ENCODE measurements around the gene TMEM121. TPM values are rescaled to one million over a fixed set of nuclear protein-coding genes. Genes with fewer than 3 reads are reported as not detected.

TMEM121 gene
- total and polyA plus RNA-seq, 2 of the 8 experiments (the other 6 are each of a cell fraction or from before 2014, with no cell fraction given): 1.9 TPM; not detected in 1

DNA sequence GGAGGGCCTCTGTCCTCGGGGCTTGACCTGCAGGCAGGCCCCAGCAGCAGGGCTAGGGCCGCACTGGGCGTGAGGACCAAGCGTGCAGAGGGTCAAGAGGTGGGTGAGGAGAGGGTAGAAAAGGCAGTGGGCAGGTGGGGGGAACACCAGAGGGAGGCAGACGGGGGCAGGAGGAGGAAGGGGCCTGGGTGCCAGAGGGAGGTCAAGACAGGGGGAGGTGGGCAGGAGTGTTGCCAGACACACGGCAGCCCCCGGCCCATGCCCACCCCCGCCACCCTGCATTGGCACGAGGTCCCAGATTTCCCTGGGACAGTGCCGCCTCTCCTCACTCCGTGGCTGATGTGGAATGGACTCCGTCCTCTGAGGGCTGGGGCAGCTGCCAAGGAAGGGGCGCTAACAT is 8.2 kb downstream of the TMEM121 start (continued):
- TF ChIP-seq, protein P1, sequence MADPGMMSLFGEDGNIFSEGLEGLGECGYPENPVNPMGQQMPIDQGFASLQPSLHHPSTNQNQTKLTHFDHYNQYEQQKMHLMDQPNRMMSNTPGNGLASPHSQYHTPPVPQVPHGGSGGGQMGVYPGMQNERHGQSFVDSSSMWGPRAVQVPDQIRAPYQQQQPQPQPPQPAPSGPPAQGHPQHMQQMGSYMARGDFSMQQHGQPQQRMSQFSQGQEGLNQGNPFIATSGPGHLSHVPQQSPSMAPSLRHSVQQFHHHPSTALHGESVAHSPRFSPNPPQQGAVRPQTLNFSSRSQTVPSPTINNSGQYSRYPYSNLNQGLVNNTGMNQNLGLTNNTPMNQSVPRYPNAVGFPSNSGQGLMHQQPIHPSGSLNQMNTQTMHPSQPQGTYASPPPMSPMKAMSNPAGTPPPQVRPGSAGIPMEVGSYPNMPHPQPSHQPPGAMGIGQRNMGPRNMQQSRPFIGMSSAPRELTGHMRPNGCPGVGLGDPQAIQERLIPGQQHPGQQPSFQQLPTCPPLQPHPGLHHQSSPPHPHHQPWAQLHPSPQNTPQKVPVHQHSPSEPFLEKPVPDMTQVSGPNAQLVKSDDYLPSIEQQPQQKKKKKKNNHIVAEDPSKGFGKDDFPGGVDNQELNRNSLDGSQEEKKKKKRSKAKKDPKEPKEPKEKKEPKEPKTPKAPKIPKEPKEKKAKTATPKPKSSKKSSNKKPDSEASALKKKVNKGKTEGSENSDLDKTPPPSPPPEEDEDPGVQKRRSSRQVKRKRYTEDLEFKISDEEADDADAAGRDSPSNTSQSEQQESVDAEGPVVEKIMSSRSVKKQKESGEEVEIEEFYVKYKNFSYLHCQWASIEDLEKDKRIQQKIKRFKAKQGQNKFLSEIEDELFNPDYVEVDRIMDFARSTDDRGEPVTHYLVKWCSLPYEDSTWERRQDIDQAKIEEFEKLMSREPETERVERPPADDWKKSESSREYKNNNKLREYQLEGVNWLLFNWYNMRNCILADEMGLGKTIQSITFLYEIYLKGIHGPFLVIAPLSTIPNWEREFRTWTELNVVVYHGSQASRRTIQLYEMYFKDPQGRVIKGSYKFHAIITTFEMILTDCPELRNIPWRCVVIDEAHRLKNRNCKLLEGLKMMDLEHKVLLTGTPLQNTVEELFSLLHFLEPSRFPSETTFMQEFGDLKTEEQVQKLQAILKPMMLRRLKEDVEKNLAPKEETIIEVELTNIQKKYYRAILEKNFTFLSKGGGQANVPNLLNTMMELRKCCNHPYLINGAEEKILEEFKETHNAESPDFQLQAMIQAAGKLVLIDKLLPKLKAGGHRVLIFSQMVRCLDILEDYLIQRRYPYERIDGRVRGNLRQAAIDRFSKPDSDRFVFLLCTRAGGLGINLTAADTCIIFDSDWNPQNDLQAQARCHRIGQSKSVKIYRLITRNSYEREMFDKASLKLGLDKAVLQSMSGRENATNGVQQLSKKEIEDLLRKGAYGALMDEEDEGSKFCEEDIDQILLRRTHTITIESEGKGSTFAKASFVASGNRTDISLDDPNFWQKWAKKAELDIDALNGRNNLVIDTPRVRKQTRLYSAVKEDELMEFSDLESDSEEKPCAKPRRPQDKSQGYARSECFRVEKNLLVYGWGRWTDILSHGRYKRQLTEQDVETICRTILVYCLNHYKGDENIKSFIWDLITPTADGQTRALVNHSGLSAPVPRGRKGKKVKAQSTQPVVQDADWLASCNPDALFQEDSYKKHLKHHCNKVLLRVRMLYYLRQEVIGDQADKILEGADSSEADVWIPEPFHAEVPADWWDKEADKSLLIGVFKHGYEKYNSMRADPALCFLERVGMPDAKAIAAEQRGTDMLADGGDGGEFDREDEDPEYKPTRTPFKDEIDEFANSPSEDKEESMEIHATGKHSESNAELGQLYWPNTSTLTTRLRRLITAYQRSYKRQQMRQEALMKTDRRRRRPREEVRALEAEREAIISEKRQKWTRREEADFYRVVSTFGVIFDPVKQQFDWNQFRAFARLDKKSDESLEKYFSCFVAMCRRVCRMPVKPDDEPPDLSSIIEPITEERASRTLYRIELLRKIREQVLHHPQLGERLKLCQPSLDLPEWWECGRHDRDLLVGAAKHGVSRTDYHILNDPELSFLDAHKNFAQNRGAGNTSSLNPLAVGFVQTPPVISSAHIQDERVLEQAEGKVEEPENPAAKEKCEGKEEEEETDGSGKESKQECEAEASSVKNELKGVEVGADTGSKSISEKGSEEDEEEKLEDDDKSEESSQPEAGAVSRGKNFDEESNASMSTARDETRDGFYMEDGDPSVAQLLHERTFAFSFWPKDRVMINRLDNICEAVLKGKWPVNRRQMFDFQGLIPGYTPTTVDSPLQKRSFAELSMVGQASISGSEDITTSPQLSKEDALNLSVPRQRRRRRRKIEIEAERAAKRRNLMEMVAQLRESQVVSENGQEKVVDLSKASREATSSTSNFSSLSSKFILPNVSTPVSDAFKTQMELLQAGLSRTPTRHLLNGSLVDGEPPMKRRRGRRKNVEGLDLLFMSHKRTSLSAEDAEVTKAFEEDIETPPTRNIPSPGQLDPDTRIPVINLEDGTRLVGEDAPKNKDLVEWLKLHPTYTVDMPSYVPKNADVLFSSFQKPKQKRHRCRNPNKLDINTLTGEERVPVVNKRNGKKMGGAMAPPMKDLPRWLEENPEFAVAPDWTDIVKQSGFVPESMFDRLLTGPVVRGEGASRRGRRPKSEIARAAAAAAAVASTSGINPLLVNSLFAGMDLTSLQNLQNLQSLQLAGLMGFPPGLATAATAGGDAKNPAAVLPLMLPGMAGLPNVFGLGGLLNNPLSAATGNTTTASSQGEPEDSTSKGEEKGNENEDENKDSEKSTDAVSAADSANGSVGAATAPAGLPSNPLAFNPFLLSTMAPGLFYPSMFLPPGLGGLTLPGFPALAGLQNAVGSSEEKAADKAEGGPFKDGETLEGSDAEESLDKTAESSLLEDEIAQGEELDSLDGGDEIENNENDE (IDR thresholded peaks at IDR 0.05; ENCODE audit: insufficient replicate concordance, low read length): no peak
- TF ChIP-seq KDM5A (IDR thresholded peaks at IDR 0.05; ENCODE audit: low read length): no peak
- no peak for TF ChIP-seq MAFK (IDR thresholded peaks at IDR 0.05; ENCODE audit: low read depth, low read length)
- TF ChIP-seq SUZ12 (IDR thresholded peaks at IDR 0.05; ENCODE audit: low read length): no peak
- TF ChIP-seq, protein P2, sequence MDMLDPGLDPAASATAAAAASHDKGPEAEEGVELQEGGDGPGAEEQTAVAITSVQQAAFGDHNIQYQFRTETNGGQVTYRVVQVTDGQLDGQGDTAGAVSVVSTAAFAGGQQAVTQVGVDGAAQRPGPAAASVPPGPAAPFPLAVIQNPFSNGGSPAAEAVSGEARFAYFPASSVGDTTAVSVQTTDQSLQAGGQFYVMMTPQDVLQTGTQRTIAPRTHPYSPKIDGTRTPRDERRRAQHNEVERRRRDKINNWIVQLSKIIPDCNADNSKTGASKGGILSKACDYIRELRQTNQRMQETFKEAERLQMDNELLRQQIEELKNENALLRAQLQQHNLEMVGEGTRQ (IDR thresholded peaks at IDR 0.05; ENCODE audit: low read length): no peak
- TF ChIP-seq SP4 (IDR thresholded peaks at IDR 0.05; ENCODE audit: low read length): no peak
- TF ChIP-seq CEBPB (IDR thresholded peaks at IDR 0.05; ENCODE audit: low read depth, low read length): no peak
- TF ChIP-seq JUND (IDR thresholded peaks at IDR 0.05; ENCODE audit: low read length): no peak
- no peak for TF ChIP-seq HDAC2 (IDR thresholded peaks at IDR 0.05; ENCODE audit: borderline replicate concordance in 1 of 2, low read depth in 2 of 2, low read length in 2 of 2)

Measured in H1 (cell line).